ENCODE measurements around the gene TMEFF1. TPM values are rescaled to one million over a fixed set of nuclear protein-coding genes. Genes with fewer than 3 reads are reported as not detected.

Gene TMEFF1
- total RNA-seq, 2 experiments from 2014 or later, result 0.26 to 0.27 TPM

DNA sequence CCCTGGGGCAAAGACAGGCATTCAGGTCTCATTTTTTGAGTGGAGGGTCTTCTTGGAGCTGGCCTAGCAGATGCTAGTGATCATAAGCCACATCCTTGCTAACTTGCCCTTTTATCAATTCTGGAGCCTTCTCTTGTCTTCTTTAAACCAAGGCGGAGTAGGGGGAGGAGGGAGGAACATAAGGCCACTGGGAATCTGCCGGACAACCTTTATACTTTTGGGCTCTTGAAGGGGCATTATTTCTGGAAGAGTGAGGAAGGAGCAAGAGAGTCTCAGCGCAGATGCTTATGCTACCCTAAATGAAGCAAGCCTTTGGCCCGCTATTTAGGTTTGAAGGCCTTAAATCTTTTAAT lies 2.0 kb downstream of the TMEFF1 start:
- H3K27me3 Mint-ChIP-seq (ENCODE audit: low read depth), result peaks cover 18% of the 10 kb centered on the region
- no peak overlapping the region for H3K4me3 Mint-ChIP-seq
- H3K4me1 Mint-ChIP-seq (ENCODE audit: low read depth), result peaks cover 3% of the 10 kb centered on the region
- H3K9me3 Mint-ChIP-seq, result no peaks in the 10 kb centered on the region
- CTCF ChIA-PET, result no interaction called here
- no peak for DNase-seq
- H3K36me3 Mint-ChIP-seq (ENCODE audit: low read depth), result no peaks in the 10 kb centered on the region
- intact Hi-C loops (cut with micrococcal nuclease), result loop anchor here (10.0 kb wide), 1 partner anchor 120 kb away; no protein-coding TSS in a partner anchor
- no peak overlapping the region for H3K27ac Mint-ChIP-seq

GRCh38 chr9:100477241-100477640 lies 4.3 kb downstream of the TMEFF1 start:
- Mint-ChIP-seq H3K9me3 (no peaks in the 10 kb centered on the region), H3K27me3 (ENCODE audit: low read depth) (peaks cover 17% of the 10 kb centered on the region), H3K4me1 (ENCODE audit: low read depth) (peaks cover 3% of the 10 kb centered on the region), H3K36me3 (ENCODE audit: low read depth) (no peaks in the 10 kb centered on the region), H3K4me3 (no peak overlapping the region), H3K27ac (no peak overlapping the region)
- intact Hi-C loops (cut with micrococcal nuclease), result loop anchor here (10.0 kb wide), 1 partner anchor 118 kb away; no protein-coding TSS in a partner anchor
- DNase-seq, result no peak
- CTCF ChIA-PET, result no interaction called here

- Mint-ChIP-seq H3K27me3 (ENCODE audit: low read depth) (peaks cover 16% of the 10 kb centered on the region), H3K36me3 (ENCODE audit: low read depth) (no peaks in the 10 kb centered on the region), H3K4me1 (ENCODE audit: low read depth) (peaks cover 3% of the 10 kb centered on the region), H3K4me3 (no peak overlapping the region), H3K9me3 (no peaks in the 10 kb centered on the region), H3K27ac (no peak overlapping the region)
- no peak for DNase-seq
- intact Hi-C loops (cut with micrococcal nuclease), result loop anchor here (10.0 kb wide), 1 partner anchor 117 kb away; no protein-coding TSS in a partner anchor
- CTCF ChIA-PET, result no interaction called here
These were observed 5.2 kb downstream of the TMEFF1 start for GRCh38 chr9:100478192-100478591.

GRCh38 chr9:100479820-100480219 lies 6.9 kb downstream of the TMEFF1 start:
- Mint-ChIP-seq H3K4me1 (ENCODE audit: low read depth) (no peaks in the 10 kb centered on the region), H3K4me3 (no peak overlapping the region), H3K9me3 (no peaks in the 10 kb centered on the region), H3K36me3 (ENCODE audit: low read depth) (no peaks in the 10 kb centered on the region), H3K27ac (no peak overlapping the region), H3K27me3 (ENCODE audit: low read depth) (peaks cover 10% of the 10 kb centered on the region)
- CTCF ChIA-PET, result no interaction called here
- intact Hi-C loops (cut with micrococcal nuclease), result loop anchor here (10.0 kb wide), 1 partner anchor 115 kb away; no protein-coding TSS in a partner anchor
- DNase-seq, result no peak

DNA sequence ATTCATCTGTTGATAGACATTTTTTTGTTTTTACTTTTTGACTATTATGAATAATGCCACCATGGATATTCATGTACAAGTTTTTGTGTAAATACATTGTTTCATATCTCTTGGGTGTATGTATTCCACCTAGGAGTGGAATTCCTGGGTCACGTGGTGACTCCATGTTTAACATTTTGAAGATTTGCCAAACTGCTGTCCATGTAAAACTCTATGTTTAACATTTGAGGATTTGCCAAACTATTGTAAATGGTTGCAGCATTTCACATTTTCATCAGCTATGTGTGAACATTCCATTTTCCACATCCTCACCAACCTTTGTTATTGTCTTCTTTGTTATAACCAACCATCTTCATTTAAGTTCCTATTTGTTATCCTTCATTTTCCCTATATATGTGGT lies 12.2 kb downstream of the TMEFF1 start:
- Mint-ChIP-seq H3K36me3 (ENCODE audit: low read depth) (no peaks in the 10 kb centered on the region), H3K27me3 (ENCODE audit: low read depth) (no peaks in the 10 kb centered on the region), H3K9me3 (no peaks in the 10 kb centered on the region), H3K27ac (no peak overlapping the region), H3K4me1 (ENCODE audit: low read depth) (no peaks in the 10 kb centered on the region), H3K4me3 (no peak overlapping the region)
- intact Hi-C loops (cut with micrococcal nuclease), result no loop called here
- DNase-seq, result no peak
- CTCF ChIA-PET, result no interaction called here

GRCh38 chr9:100486479-100487176 lies 13.7 kb downstream of the TMEFF1 start:
- no peaks in the 10 kb centered on the region for H3K27me3 Mint-ChIP-seq (ENCODE audit: low read depth)
- H3K36me3 Mint-ChIP-seq (ENCODE audit: low read depth), result no peaks in the 10 kb centered on the region
- H3K9me3 Mint-ChIP-seq, result no peaks in the 10 kb centered on the region
- CTCF ChIA-PET, result no interaction called here
- no peak for DNase-seq
- intact Hi-C loops (cut with micrococcal nuclease), result no loop called here
- H3K4me3 Mint-ChIP-seq, result no peak overlapping the region
- no peak overlapping the region for H3K27ac Mint-ChIP-seq
- H3K4me1 Mint-ChIP-seq (ENCODE audit: low read depth), result no peaks in the 10 kb centered on the region

DNA sequence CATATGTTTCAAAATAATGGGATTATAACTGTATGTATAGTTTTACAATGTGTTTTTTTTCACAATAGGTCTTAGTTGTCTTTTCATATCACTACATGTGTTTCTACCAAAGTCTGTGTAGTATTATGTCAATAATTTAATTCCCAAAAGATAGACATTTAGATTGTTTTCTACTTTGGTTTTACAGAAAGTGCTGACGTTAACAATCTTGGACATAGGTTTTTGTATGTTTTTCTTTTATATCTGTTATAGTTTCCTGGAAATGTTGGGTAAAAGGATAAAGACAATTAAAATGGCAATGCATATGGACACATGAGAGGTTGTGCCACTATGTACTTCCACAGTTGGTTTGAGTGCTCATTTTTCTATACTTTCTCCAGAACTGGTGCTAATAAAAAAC lies 15.2 kb downstream of the TMEFF1 start:
- H3K4me1 Mint-ChIP-seq (ENCODE audit: low read depth), result no peaks in the 10 kb centered on the region
- no peaks in the 10 kb centered on the region for H3K27me3 Mint-ChIP-seq (ENCODE audit: low read depth)
- H3K4me3 Mint-ChIP-seq, result no peak overlapping the region
- H3K36me3 Mint-ChIP-seq (ENCODE audit: low read depth), result no peaks in the 10 kb centered on the region
- no peak overlapping the region for H3K27ac Mint-ChIP-seq
- CTCF ChIA-PET, result no interaction called here
- DNase-seq, result no peak
- intact Hi-C loops (cut with micrococcal nuclease), result no loop called here
- no peaks in the 10 kb centered on the region for H3K9me3 Mint-ChIP-seq

DNA sequence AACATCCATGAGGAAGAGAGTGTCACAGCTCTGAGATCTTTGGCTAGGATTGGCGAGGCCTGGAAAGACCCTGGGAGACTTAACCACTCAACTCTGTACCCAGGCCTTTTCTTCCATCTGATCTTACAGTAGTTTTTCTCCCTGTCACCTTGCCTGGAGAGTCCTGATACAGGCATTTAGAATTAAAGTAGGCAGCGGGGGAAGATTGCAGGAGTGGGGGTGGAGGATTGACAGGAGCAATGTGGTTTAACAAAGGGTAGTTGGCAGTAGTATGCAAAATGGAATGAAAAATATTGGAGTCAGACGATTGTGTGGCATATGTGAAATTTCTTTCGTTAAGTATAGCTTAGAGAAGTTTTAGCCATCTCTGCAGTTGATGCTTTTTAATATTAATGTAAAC lies 16.9 kb downstream of the TMEFF1 start:
- Mint-ChIP-seq H3K27me3 (ENCODE audit: low read depth) (no peaks in the 10 kb centered on the region), H3K4me1 (ENCODE audit: low read depth) (no peaks in the 10 kb centered on the region), H3K36me3 (ENCODE audit: low read depth) (no peaks in the 10 kb centered on the region), H3K27ac (no peak overlapping the region), H3K4me3 (no peak overlapping the region), H3K9me3 (no peaks in the 10 kb centered on the region)
- intact Hi-C loops (cut with micrococcal nuclease), result no loop called here
- DNase-seq, result no peak
- CTCF ChIA-PET, result no interaction called here

- no peaks in the 10 kb centered on the region for H3K4me1 Mint-ChIP-seq (ENCODE audit: low read depth)
- intact Hi-C loops (cut with micrococcal nuclease), result no loop called here
- peaks cover 5% of the 10 kb centered on the region for H3K27me3 Mint-ChIP-seq (ENCODE audit: low read depth)
- CTCF ChIA-PET, result interaction anchor here (2.1 kb wide), 1 partner anchor 11 kb away, joined by 5 read pairs; no protein-coding TSS in a partner anchor
- H3K4me3 Mint-ChIP-seq, result no peak overlapping the region
- DNase-seq, result no peak
- no peak overlapping the region for H3K27ac Mint-ChIP-seq
- H3K9me3 Mint-ChIP-seq, result no peaks in the 10 kb centered on the region
- H3K36me3 Mint-ChIP-seq (ENCODE audit: low read depth), result no peaks in the 10 kb centered on the region
These were observed 20.0 kb downstream of the TMEFF1 start for GRCh38 chr9:100492952-100493351.

GRCh38 chr9:100498592-100498991 lies 25.6 kb downstream of the TMEFF1 start:
- H3K27me3 Mint-ChIP-seq (ENCODE audit: low read depth), result peaks cover 5% of the 10 kb centered on the region
- H3K27ac Mint-ChIP-seq, result no peak overlapping the region
- no peaks in the 10 kb centered on the region for H3K4me1 Mint-ChIP-seq (ENCODE audit: low read depth)
- CTCF ChIA-PET, result no interaction called here
- H3K4me3 Mint-ChIP-seq, result no peak overlapping the region
- intact Hi-C loops (cut with micrococcal nuclease), result no loop called here
- no peaks in the 10 kb centered on the region for H3K36me3 Mint-ChIP-seq (ENCODE audit: low read depth)
- H3K9me3 Mint-ChIP-seq, result no peaks in the 10 kb centered on the region
- no peak for DNase-seq

DNA sequence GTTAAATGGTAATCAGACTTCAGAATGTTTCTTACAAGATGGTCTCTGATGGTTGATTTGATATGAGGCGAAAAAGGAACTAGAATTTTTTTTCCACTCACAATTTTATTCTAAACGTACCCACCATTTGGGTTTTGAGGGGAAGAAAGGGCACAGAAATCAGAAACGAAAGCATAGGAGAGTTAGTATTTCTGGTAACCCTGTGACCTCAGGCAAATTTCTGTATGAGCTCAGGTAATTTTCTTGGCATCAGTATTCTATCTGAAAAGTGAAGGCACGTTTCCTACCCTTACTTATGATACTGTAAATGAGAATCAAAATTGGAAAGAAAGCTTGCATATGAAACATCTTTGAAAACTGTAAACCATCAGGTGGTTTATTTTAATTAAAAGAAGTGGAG lies 26.5 kb downstream of the TMEFF1 start:
- Mint-ChIP-seq H3K4me1 (ENCODE audit: low read depth) (no peaks in the 10 kb centered on the region), H3K36me3 (ENCODE audit: low read depth) (no peaks in the 10 kb centered on the region), H3K4me3 (no peak overlapping the region), H3K9me3 (no peaks in the 10 kb centered on the region), H3K27ac (no peak overlapping the region), H3K27me3 (ENCODE audit: low read depth) (peaks cover 5% of the 10 kb centered on the region)
- DNase-seq, result no peak
- CTCF ChIA-PET, result interaction anchor here (1.4 kb wide), 1 partner anchor 96 kb away, joined by 7 read pairs; no protein-coding TSS in a partner anchor
- intact Hi-C loops (cut with micrococcal nuclease), result no loop called here

- Mint-ChIP-seq H3K36me3 (ENCODE audit: low read depth) (no peaks in the 10 kb centered on the region), H3K27ac (no peak overlapping the region), H3K9me3 (no peaks in the 10 kb centered on the region), H3K4me1 (ENCODE audit: low read depth) (no peaks in the 10 kb centered on the region), H3K4me3 (no peak overlapping the region), H3K27me3 (ENCODE audit: low read depth) (peaks cover 5% of the 10 kb centered on the region)
- no peak for DNase-seq
- CTCF ChIA-PET, result interaction anchor here (1.4 kb wide), 1 partner anchor 95 kb away, joined by 7 read pairs; no protein-coding TSS in a partner anchor
- intact Hi-C loops (cut with micrococcal nuclease), result loop anchor here (1.0 kb wide), 1 partner anchor 95 kb away; no protein-coding TSS in a partner anchor
These were observed 26.9 kb downstream of the TMEFF1 start for GRCh38 chr9:100499866-100500265.

GRCh38 chr9:100505564-100506159 lies 32.7 kb downstream of the TMEFF1 start:
- Mint-ChIP-seq H3K36me3 (ENCODE audit: low read depth) (peaks cover 4% of the 10 kb centered on the region), H3K27ac (no peak overlapping the region), H3K4me3 (no peak overlapping the region), H3K27me3 (ENCODE audit: low read depth) (peaks cover 2% of the 10 kb centered on the region), H3K9me3 (no peaks in the 10 kb centered on the region), H3K4me1 (ENCODE audit: low read depth) (no peaks in the 10 kb centered on the region)
- peak; percentile 82 for DNase-seq
- intact Hi-C loops (cut with micrococcal nuclease), result loop anchor here (1.0 kb wide), 1 partner anchor 90 kb away; no protein-coding TSS in a partner anchor
- CTCF ChIA-PET, result interaction anchor here (0.7 to 1.4 kb wide), 3 partner anchors 43 to 68 kb away, joined by 3 to 5 read pairs (median 3); no protein-coding TSS in a partner anchor

Measured in activated naive CD4-positive, alpha-beta T cell treated with anti-CD3 and anti-CD28 coated beads for 36 hours (primary cell).